ENCODE results near the gene FNDC11. TPM values are rescaled to one million over a fixed set of nuclear protein-coding genes. Genes with fewer than 3 reads are reported as not detected.

FNDC11 gene
- total and polyA plus RNA-seq, 4 donors: under 0.01 to 0.01 TPM; not detected in 2

GRCh38 chr20:63553251-63553932, 567 bp upstream of the FNDC11 start:
- H3K4me3 ChIP-seq (ENCODE audit: low read depth in 1 of 3, low read length in 3 of 3): peak overlapping the region in 1 of 3 donors; percentile 47
- H3K9ac ChIP-seq (ENCODE audit: low read depth in 1 of 2, low read length in 2 of 2): no peak overlapping the region
- H3K4me1 ChIP-seq (ENCODE audit: control insufficient read depth in 4 of 4, insufficient read depth in 4 of 4, low read length in 3 of 4): peaks cover 0 to 2% (median 0%) of the 10 kb centered on the region in 4 donors

GRCh38 chr20:63554361-63555278, 661 bp downstream of the FNDC11 start:
- no peak overlapping the region for H3K4me3 ChIP-seq (ENCODE audit: low read depth in 1 of 3, low read length in 3 of 3)
- 75% methylated on average over 38 of the region's 38 CpGs for WGBS
- peaks cover 0 to 2% (median 0%) of the 10 kb centered on the region in 4 donors for H3K4me1 ChIP-seq (ENCODE audit: control insufficient read depth in 4 of 4, insufficient read depth in 4 of 4, low read length in 3 of 4)
- peaks cover 0 to 2% (median 0%) of the 10 kb centered on the region in 4 donors for H3K27me3 ChIP-seq (ENCODE audit: control insufficient read depth in 4 of 4, insufficient read depth in 4 of 4, low read length in 3 of 4)
- peaks cover 0 to under 1% (median 0%) of the 10 kb centered on the region in 4 donors for H3K36me3 ChIP-seq (ENCODE audit: control insufficient read depth in 4 of 4, insufficient read depth in 3 of 4, low read depth in 1 of 4, low read length in 3 of 4)
- H3K27ac ChIP-seq (ENCODE audit: low read depth in 1 of 2, low read length in 2 of 2): no peak overlapping the region
- H3K9ac ChIP-seq (ENCODE audit: low read depth in 1 of 2, low read length in 2 of 2): no peak overlapping the region
- TF ChIP-seq REST (IDR thresholded peaks at IDR 0.05) (no peak), YY1 (IDR thresholded peaks at IDR 0.05) (no peak), ZBTB33 (IDR thresholded peaks at IDR 0.05) (no peak)
- H3K9me3 ChIP-seq (ENCODE audit: control insufficient read depth in 4 of 4, low read length in 3 of 4): peaks cover 0 to 1% (median 0%) of the 10 kb centered on the region in 4 donors
- no peak for DNase-seq (ENCODE audit: low spot score)

More at GRCh38 chr20:63553251-63553932, 567 bp upstream of the FNDC11 start:
- WGBS: 6% methylated on average over 37 of the region's 37 CpGs
- H3K9me3 ChIP-seq (ENCODE audit: control insufficient read depth in 4 of 4, low read length in 3 of 4): peaks cover 0 to 1% (median 0%) of the 10 kb centered on the region in 4 donors
- H3K36me3 ChIP-seq (ENCODE audit: control insufficient read depth in 4 of 4, insufficient read depth in 3 of 4, low read depth in 1 of 4, low read length in 3 of 4): no peaks in the 10 kb centered on the region
- TF ChIP-seq SP1 (IDR thresholded peaks at IDR 0.05) (peak; percentile 20), EGR1 (IDR thresholded peaks at IDR 0.05; ENCODE audit: low read depth in 2 of 2) (no peak)
- peak; percentile 58 for DNase-seq (ENCODE audit: low spot score)
- H3K27ac ChIP-seq (ENCODE audit: low read depth in 1 of 2, low read length in 2 of 2): no peak overlapping the region
- H3K27me3 ChIP-seq (ENCODE audit: control insufficient read depth in 4 of 4, insufficient read depth in 4 of 4, low read length in 3 of 4): peaks cover 0 to 2% (median 0%) of the 10 kb centered on the region in 4 donors

- Histone ChIP-seq H3K9ac (ENCODE audit: low read depth in 1 of 2, low read length in 2 of 2) (no peak overlapping the region), H3K4me3 (ENCODE audit: low read depth in 1 of 3, low read length in 3 of 3) (no peak overlapping the region), H3K27ac (ENCODE audit: low read depth in 1 of 2, low read length in 2 of 2) (no peak overlapping the region), H3K9me3 (ENCODE audit: control insufficient read depth in 4 of 4, low read length in 3 of 4) (peaks cover 0 to 1% (median 0%) of the 10 kb centered on the region in 4 donors), H3K36me3 (ENCODE audit: control insufficient read depth in 4 of 4, insufficient read depth in 3 of 4, low read depth in 1 of 4, low read length in 3 of 4) (peaks cover 0 to 11% (median 11%) of the 10 kb centered on the region in 4 donors), H3K4me1 (ENCODE audit: control insufficient read depth in 4 of 4, insufficient read depth in 4 of 4, low read length in 3 of 4) (peaks cover 0 to 2% (median 0%) of the 10 kb centered on the region in 4 donors), H3K27me3 (ENCODE audit: control insufficient read depth in 4 of 4, insufficient read depth in 4 of 4, low read length in 3 of 4) (no peaks in the 10 kb centered on the region)
- 94% methylated on average over 45 of the region's 45 CpGs for WGBS
- TF ChIP-seq ATF3 (IDR thresholded peaks at IDR 0.05) (no peak), CTCF (IDR thresholded peaks at IDR 0.05; ENCODE audit: low read depth, low read length, missing input control) (no peak), NR2F2 (IDR thresholded peaks at IDR 0.05) (no peak), FOXA2 (IDR thresholded peaks at IDR 0.05) (no peak), EGR1 (IDR thresholded peaks at IDR 0.05; ENCODE audit: low read depth in 2 of 2) (no peak), HNF4A (conservative IDR thresholded peaks at IDR 0.05) (no peak)
- DNase-seq (ENCODE audit: low spot score): no peak
Measured at GRCh38 chr20:63555661-63556381, 1.9 kb downstream of the FNDC11 start.

Measured in liver (tissue), 9 donors.